K562 (cell line): ENCODE measurements around the gene CDKN3. TPM values are rescaled to one million over a fixed set of nuclear protein-coding genes. Genes with fewer than 3 reads are reported as not detected.

Source experiments
- ATAC-seq: fragments of 200-7000 bp; cut with Tn5 transposase; 3 replicates; pipeline ENCODE4 v1.9.1; 2020; ENCODE audit warnings: moderate library complexity
- BruUV-seq: library from RNA; stranded (reverse); fragments of 400-500 nt; replicated peaks from 2 replicates; lab custom pipeline; 2021; lab: Mats Ljungman, UMichigan
- CTCF ChIA-PET: fragments of 300-600 bp; formaldehyde crosslinking; extraction: SDS; loops from one replicate; lab custom pipeline; 2021; ENCODE audit warnings: low intra/inter-chr PET ratio; lab: Yijun Ruan, JAX
- POLR2A ChIA-PET: fragments of 300-600, 350-650 bp; sonication (Branson Sonifier 250); formaldehyde crosslinking; extraction: SDS; loops from one replicate; lab custom pipeline; 2021; ENCODE audit warnings: antibody characterized with exemption, inconsistent platforms; lab: Yijun Ruan, JAX
- DNase-seq, 4 experiments: peaks; one replicate each; pipeline versions ENCODE4 v3.0.0 to v3.0.0-alpha.2; 2011 to 2018; ENCODE audit warnings: low spot score in 3 of 4, mixed read lengths in 3 of 4; ENCODE audit errors: extremely low read depth in 1 of 4
- FAIRE-seq: peaks from 2 replicates; lab custom pipeline; 2011; peaks lifted over from hg19 to GRCh38; lab: Jason Lieb, UNC
- H2AFZ ChIP-seq: 2 replicates; pipeline ENCODE4 v1.6.0; 2011; ENCODE audit warnings: low read depth, low read length, control low read depth, inconsistent platforms
- H3K27ac ChIP-seq: fragments of 200-600 bp; 3 replicates; pipeline ENCODE4 v1.8.0; 2011; ENCODE audit warnings: low read depth, mild to moderate bottlenecking, control low read depth, inconsistent platforms, low read length, moderate library complexity, mixed read lengths; ENCODE audit errors: extremely low read depth
- H3K27me3 ChIP-seq, 2 experiments: fragments of 300-600 bp in 1 of 2; 2 replicates in 1 of 2; 3 replicates in 1 of 2; pipeline versions ENCODE4 v1.6.0 to v1.8.0; 2011; ENCODE audit warnings: inconsistent platforms in 2 of 2, low read length in 2 of 2, mild to moderate bottlenecking in 1 of 2, mixed read lengths in 1 of 2, moderate library complexity in 1 of 2; ENCODE audit not compliant: control insufficient read depth in 2 of 2, insufficient read depth in 2 of 2
- H3K36me3 ChIP-seq: fragments of 300-600 bp; 3 replicates; pipeline ENCODE4 v1.8.0; 2011; ENCODE audit warnings: mild to moderate bottlenecking, low read length, inconsistent platforms; ENCODE audit not compliant: control insufficient read depth, insufficient read depth
- H3K4me1 ChIP-seq, 2 experiments: fragments of 200-600 bp in 1 of 2; replicated peaks in 1 of 2; 2 replicates in 1 of 2; 3 replicates in 1 of 2; pipeline versions ENCODE4 v1.5.1 to v1.8.0; 2011; ENCODE audit warnings: inconsistent platforms in 2 of 2, low read length in 2 of 2, mild to moderate bottlenecking in 1 of 2, mixed read lengths in 1 of 2, moderate library complexity in 1 of 2; ENCODE audit not compliant: control insufficient read depth in 2 of 2, insufficient read depth in 2 of 2
- H3K4me2 ChIP-seq: 2 replicates; pipeline ENCODE4 v1.6.1; 2011; ENCODE audit warnings: low read length, control low read depth, inconsistent platforms, mixed read lengths; ENCODE audit not compliant: insufficient read depth
- H3K4me3 ChIP-seq: fragments of 200-600 bp; sonication (generic), shearing (Covaris generic); 2 replicates; pipeline ENCODE4 v1.5.1; 2016; ENCODE audit warnings: control low read depth, inconsistent platforms
- H3K79me2 ChIP-seq: fragments of 200-600 bp; 3 replicates; pipeline ENCODE4 v1.8.0; 2011; ENCODE audit warnings: low read length, inconsistent platforms; ENCODE audit not compliant: control insufficient read depth, insufficient read depth
- H3K9ac ChIP-seq, 2 experiments: 2 replicates each; pipeline versions ENCODE4 v1.6.0 to v1.6.1; 2011; ENCODE audit warnings: low read depth in 2 of 2, low read length in 2 of 2, control low read depth in 1 of 2, inconsistent platforms in 1 of 2, mild to moderate bottlenecking in 1 of 2, mixed read lengths in 1 of 2; ENCODE audit not compliant: insufficient read depth in 1 of 2
- H3K9me1 ChIP-seq: one replicate; pipeline ENCODE4 v1.6.0; 2011; ENCODE audit warnings: inconsistent platforms, mild to moderate bottlenecking, low read length, moderate library complexity; ENCODE audit not compliant: control insufficient read depth, insufficient read depth
- H3K9me3 ChIP-seq: replicated peaks from 2 replicates; pipeline ENCODE4 v1.5.1; 2011; ENCODE audit warnings: low read depth, low read length, inconsistent platforms; ENCODE audit not compliant: control insufficient read depth, insufficient read depth
- H4K20me1 ChIP-seq: replicated peaks from 2 replicates; pipeline ENCODE4 v1.6.1; 2011; ENCODE audit warnings: low read length, inconsistent platforms, mixed read lengths; ENCODE audit not compliant: control insufficient read depth, insufficient read depth
- CBFA2T2 ChIP-seq: fragments of 450-650 bp; conservative IDR thresholded peaks from 2 replicates; pipeline ENCODE4 v1.6.1; 2017; ENCODE audit warnings: mild to moderate bottlenecking
- CHAMP1 ChIP-seq: fragments of 450-650 bp; IDR thresholded peaks from 2 replicates; pipeline ENCODE4 v1.6.1; 2016; ENCODE audit warnings: mild to moderate bottlenecking
- CHD4 ChIP-seq: fragments of 200-600 bp; sonication (generic); IDR thresholded peaks from 3 replicates; pipeline ENCODE4 v1.6.1; 2012; ENCODE audit warnings: low read depth, mild to moderate bottlenecking, mixed read lengths, low read length, inconsistent platforms; ENCODE audit not compliant: insufficient read depth, insufficient replicate concordance, poor library complexity, severe bottlenecking
- CSDE1 ChIP-seq, 2 experiments: fragments of 450-650 bp; IDR thresholded peaks; 2 replicates each; pipeline ENCODE4 v1.6.1; 2016; ENCODE audit warnings: mild to moderate bottlenecking in 1 of 2
- HMBOX1 ChIP-seq: sonication (generic); IDR thresholded peaks from 2 replicates; pipeline ENCODE4 v1.6.1; 2016
- ZNF146 ChIP-seq: IDR thresholded peaks from one replicate; pipeline ENCODE4 v1.6.1; 2018; ENCODE audit warnings: missing compliant biosample characterization; ENCODE audit not compliant: unreplicated experiment
- WGBS: fragments of 100-300 bp; shearing (Covaris generic); methylation state at CpG from one replicate; pipeline ENCODE4 v1.1.6; 2016; ENCODE audit warnings: low coverage, mixed read lengths; ENCODE audit not compliant: insufficient coverage; ENCODE audit errors: missing lambda C conversion rate; 5-methylcytosine and 5-hydroxymethylcytosine counted together
- in situ Hi-C: fragments of 300-500 bp; cut with MboI; formaldehyde crosslinking; loops from 4 replicates; pipeline ENCODE4 v1.15.0; 2018; ENCODE audit warnings: inconsistent platforms, mixed read lengths
- intact Hi-C: fragments of 100-400 bp; cut with micrococcal nuclease; formaldehyde crosslinking; loops from 2 replicates; pipeline ENCODE4 v1.14.2; 2022
- polyA plus RNA-seq, 8 experiments: library from polyadenylated mRNA; depleted of rRNA in 4 of 8; stranded (reverse) in 5 of 8; unstranded in 3 of 8; fragments of >200 nt; fragmentation: Nextera tagmentation in 2 of 8; fragmentation: Illumina TruSeq in 1 of 8; extraction: Ambion mirVana in 2 of 8; extraction: Trizol in 1 of 8; gene quantifications; 2 replicates each; pipeline versions ENCODE4 v1.2.1 to v1.2.3, GENCODE V29; 2011 to 2014; ENCODE audit warnings: inconsistent platforms in 1 of 8, missing spikeins in 1 of 8
- total RNA-seq, 7 experiments: library from RNA; depleted of rRNA in 6 of 7; stranded (reverse); fragments of >200 nt in 6 of 7; fragmentation: Illumina TruSeq in 2 of 7; extraction: Trizol in 2 of 7; gene quantifications; 2 replicates each; pipeline versions ENCODE4 v1.2.1 to v1.2.3, GENCODE V29; 2011 to 2021; ENCODE audit warnings: low replicate concordance in 1 of 7

Gene CDKN3
- total and polyA plus RNA-seq, 9 of the 15 experiments (the other 6 are each of a cell fraction or from before 2014, with no cell fraction given), result 41.3 to 128 (median 70.7) TPM

- peak; percentile 38; the same call in 1 of the 2 replicates for TF ChIP-seq HMBOX1
- no peak for TF ChIP-seq CHAMP1
- no peak for TF ChIP-seq CSDE1 (IDR thresholded peaks at IDR 0.05)
Measured at GRCh38 chr14:54366736-54367735, 29.8 kb upstream of the CDKN3 start (continued).

- no TSS peak for BruUV-seq
- H4K20me1 ChIP-seq, result no peaks in the 10 kb centered on the region
- H3K9ac ChIP-seq, result no peak overlapping the region
- H3K27me3 ChIP-seq, result peaks cover 3 to 21% of the 10 kb centered on the region in 2 experiments; a peak in 4 of 5 replicates
- H3K4me1 ChIP-seq, result no peaks in the 10 kb centered on the region
- 5% methylated on average over 4 of the region's 4 CpGs for WGBS
- no peaks in the 10 kb centered on the region for H3K9me3 ChIP-seq
- TF ChIP-seq ZNF146 (CRISPR knock-in tag), result no peak
- no peak for TF ChIP-seq CBFA2T2
- no peak for TF ChIP-seq CHD4
- CTCF ChIA-PET, result no interaction called here
- in situ Hi-C loops, result no loop called here
- intact Hi-C loops, result loop anchor here (10.0 kb wide), 4 partner anchors 127 to 407 kb away; no protein-coding TSS in a partner anchor
- no peak overlapping the region for H3K27ac ChIP-seq
- no peak overlapping the region for H3K4me3 ChIP-seq
- H3K9me1 ChIP-seq, result no peaks in the 10 kb centered on the region
- POLR2A ChIA-PET, result no interaction called here
- no peak for ATAC-seq
- no peak for FAIRE-seq
- H3K4me2 ChIP-seq, result no peak overlapping the region
- no peaks in the 10 kb centered on the region for H3K79me2 ChIP-seq
- no peaks in the 10 kb centered on the region for H3K36me3 ChIP-seq
- DNase-seq, result no peak
- no peak overlapping the region for H2AFZ ChIP-seq
Measured at GRCh38 chr14:54368291-54368690, 28.5 kb upstream of the CDKN3 start.
